Common myeloid progenitor, CD34-positive (primary cell): Measurements from ENCODE around the gene MITF.

ENCODE experiments used
- CTCF ChIA-PET: fragments of 350-600 bp; sonication (Branson Sonifier 250); formaldehyde crosslinking; loops from one replicate; lab custom pipeline; 2021; ENCODE audit warnings: antibody characterized with exemption; lab: Charles Lee
- POLR2A ChIA-PET: fragments of 350-600 bp; sonication (Branson Sonifier 250); formaldehyde crosslinking; loops from one replicate; lab custom pipeline; 2021; ENCODE audit warnings: antibody characterized with exemption; lab: Charles Lee
- DNase-seq, 3 donors: peaks; one replicate each; pipeline versions ENCODE4 v3.0.0 to v3.0.0-alpha.2; 2013
- H3K27ac ChIP-seq, 2 experiments: 1 replicate in 1 of 2; 2 replicates in 1 of 2; pipeline ENCODE4 v1.7.0; 2013; ENCODE audit warnings: inconsistent platforms in 2 of 2, low read length in 2 of 2, mild to moderate bottlenecking in 2 of 2, low read depth in 1 of 2, moderate library complexity in 1 of 2; ENCODE audit not compliant: severe bottlenecking in 2 of 2, insufficient read depth in 1 of 2, poor library complexity in 1 of 2
- H3K27me3 ChIP-seq, 5 experiments: replicated peaks in 2 of 5; 1 replicate in 3 of 5; 2 replicates in 2 of 5; pipeline versions ENCODE4 v1.6.1 to v1.7.0; 2013; ENCODE audit warnings: low read length in 4 of 5, mild to moderate bottlenecking in 2 of 5, moderate library complexity in 2 of 5, inconsistent platforms in 1 of 5; ENCODE audit not compliant: insufficient read depth in 5 of 5, control insufficient read depth in 4 of 5
- H3K36me3 ChIP-seq, 4 experiments: 1 replicate in 2 of 4; 2 replicates in 2 of 4; pipeline versions ENCODE4 v1.6.1 to v1.7.0; 2013; ENCODE audit warnings: low read length in 3 of 4, control low read depth in 1 of 4, mild to moderate bottlenecking in 1 of 4; ENCODE audit not compliant: control insufficient read depth in 4 of 4, insufficient read depth in 4 of 4
- H3K4me1 ChIP-seq, 4 experiments: 1 replicate in 3 of 4; 2 replicates in 1 of 4; pipeline versions ENCODE4 v1.6.1 to v1.7.1; 2013; ENCODE audit warnings: low read length in 3 of 4, mild to moderate bottlenecking in 3 of 4, control low read depth in 1 of 4, inconsistent platforms in 1 of 4, moderate library complexity in 1 of 4; ENCODE audit not compliant: control insufficient read depth in 4 of 4, insufficient read depth in 4 of 4; ENCODE audit errors: control extremely low read depth in 1 of 4
- H3K4me3 ChIP-seq, 7 experiments: 1 replicate in 4 of 7; 2 replicates in 3 of 7; pipeline versions ENCODE4 v1.5.1 to v1.7.0; 2013; ENCODE audit warnings: mild to moderate bottlenecking in 7 of 7, low read length in 6 of 7, moderate library complexity in 6 of 7, inconsistent platforms in 2 of 7, low read depth in 2 of 7, control low read depth in 1 of 7; ENCODE audit not compliant: insufficient read depth in 4 of 7, control insufficient read depth in 1 of 7; ENCODE audit errors: extremely low read depth in 1 of 7
- H3K9me3 ChIP-seq, 5 experiments: 1 replicate in 4 of 5; 2 replicates in 1 of 5; pipeline versions ENCODE4 v1.6.1 to v1.7.1; 2013; ENCODE audit warnings: low read length in 4 of 5, mild to moderate bottlenecking in 2 of 5, inconsistent platforms in 1 of 5, low read depth in 1 of 5, moderate library complexity in 1 of 5; ENCODE audit not compliant: control insufficient read depth in 4 of 5, insufficient read depth in 2 of 5; ENCODE audit errors: control extremely low read depth in 1 of 5
- WGBS: methylation state at CpG from one replicate; pipeline ENCODE4 v1.1.5; 2013; ENCODE audit not compliant: insufficient coverage; 5-methylcytosine and 5-hydroxymethylcytosine counted together

MITF gene

GRCh38 chr3:69831737-69832136, 92.5 kb downstream of the MITF start:
- no peaks in the 10 kb centered on the region for H3K4me1 ChIP-seq
- H3K36me3 ChIP-seq = no peaks in the 10 kb centered on the region
- H3K9me3 ChIP-seq = peaks cover 0 to 3% (median 0%) of the 10 kb centered on the region in 5 experiments
- WGBS = 67% methylated on average over 3 of the region's 5 CpGs
- H3K27me3 ChIP-seq = no peaks in the 10 kb centered on the region
- H3K4me3 ChIP-seq = no peak overlapping the region
- DNase-seq = no peak
- ChIA-PET CTCF (no interaction called here), POLR2A (no interaction called here)
- H3K27ac ChIP-seq = no peak overlapping the region

DNA sequence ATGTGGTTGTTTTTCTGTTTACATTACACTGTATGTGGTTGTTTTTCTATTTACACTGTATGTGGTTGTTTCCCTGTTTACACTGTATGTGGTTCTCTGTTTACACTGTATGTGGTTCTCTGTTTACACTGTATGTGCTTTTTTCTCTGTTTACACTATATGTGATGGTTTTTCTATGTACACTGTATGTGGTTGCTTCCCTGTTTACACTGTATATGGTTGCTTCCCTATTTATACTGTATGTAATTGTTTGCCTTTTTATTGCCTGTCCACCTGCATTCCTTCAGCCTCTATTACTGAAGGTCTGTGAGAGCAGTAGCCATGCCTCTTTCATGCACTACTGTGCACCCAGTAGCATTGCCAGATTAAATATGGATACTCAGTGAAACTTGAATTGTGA, 94.3 kb downstream of the MITF start:
- no peak for DNase-seq
- no peaks in the 10 kb centered on the region for H3K36me3 ChIP-seq
- no peak overlapping the region for H3K4me3 ChIP-seq
- CTCF ChIA-PET = no interaction called here
- H3K4me1 ChIP-seq = no peaks in the 10 kb centered on the region
- peaks cover 0 to 3% (median 0%) of the 10 kb centered on the region in 5 experiments for H3K9me3 ChIP-seq
- no peaks in the 10 kb centered on the region for H3K27me3 ChIP-seq
- no peak overlapping the region for H3K27ac ChIP-seq
- POLR2A ChIA-PET = no interaction called here

DNA sequence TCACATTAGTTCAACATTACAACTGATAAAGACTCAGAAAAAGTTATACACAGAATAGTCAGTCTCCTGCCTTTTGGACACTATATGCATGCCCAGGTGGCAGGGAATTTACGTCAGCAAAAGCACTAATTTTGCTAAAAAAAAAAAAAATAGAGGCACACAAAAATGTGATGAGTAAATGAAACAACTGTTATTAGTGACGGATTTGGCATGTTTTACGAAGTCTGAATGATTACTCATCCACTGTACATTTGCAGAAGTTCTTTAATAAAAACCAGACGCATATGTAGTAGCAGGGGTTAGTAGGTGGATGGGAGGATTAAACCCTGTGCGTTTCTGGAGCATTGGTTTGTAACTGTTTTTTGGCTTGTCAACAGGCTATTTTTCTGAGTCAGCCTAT, 99.0 kb downstream of the MITF start:
- POLR2A ChIA-PET = no interaction called here
- H3K27me3 ChIP-seq = no peaks in the 10 kb centered on the region
- no peaks in the 10 kb centered on the region for H3K4me1 ChIP-seq
- DNase-seq = no peak
- no peaks in the 10 kb centered on the region for H3K36me3 ChIP-seq
- no peak overlapping the region for H3K4me3 ChIP-seq
- H3K9me3 ChIP-seq = peaks cover 0 to 3% (median 0%) of the 10 kb centered on the region in 5 experiments
- H3K27ac ChIP-seq = no peak overlapping the region
- CTCF ChIA-PET = no interaction called here
- no CpG with 5 or more reads among the region's 5 CpGs for WGBS

DNA sequence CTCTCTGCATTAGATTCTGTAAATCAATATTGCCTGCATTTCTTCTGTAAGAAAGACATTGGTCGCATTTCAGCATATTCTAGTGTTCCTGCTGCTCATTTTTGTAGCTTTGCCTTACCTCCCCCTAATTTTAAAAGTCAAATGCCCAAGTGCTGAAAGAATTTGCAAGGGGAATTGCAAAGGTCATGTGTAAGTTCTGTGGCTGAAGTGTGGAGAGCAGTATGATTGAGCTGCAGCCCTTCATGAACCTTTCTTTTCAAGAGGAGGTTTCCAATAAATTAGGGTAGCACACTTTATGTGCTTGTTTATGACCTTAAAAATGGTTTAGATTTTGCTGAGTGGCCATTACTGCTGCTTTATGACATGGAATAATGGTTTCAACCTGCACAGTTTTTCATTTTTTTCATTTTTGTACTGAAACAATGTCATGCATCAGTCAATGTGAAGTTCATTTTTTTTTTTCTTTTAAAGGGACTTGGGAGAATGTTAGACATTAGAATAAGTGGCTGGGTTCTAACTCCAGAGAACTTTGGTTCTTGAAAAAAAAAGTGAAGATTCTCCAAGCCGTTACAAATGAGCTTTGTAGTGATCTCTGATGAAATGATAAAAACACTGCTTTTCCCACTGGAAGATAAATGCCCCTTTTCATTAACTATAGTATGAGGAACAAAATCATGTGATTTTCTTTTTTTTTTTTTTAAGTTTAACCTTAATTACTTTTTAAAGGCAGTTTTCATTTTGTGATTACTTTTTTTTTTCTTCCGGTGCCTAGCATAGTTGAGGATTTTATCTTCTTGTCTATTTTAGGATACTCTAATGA, 99.6 kb downstream of the MITF start:
- H3K27ac ChIP-seq = no peak overlapping the region
- WGBS = 83% methylated on average over 1 of the region's 3 CpGs
- POLR2A ChIA-PET = no interaction called here
- DNase-seq = no peak
- H3K36me3 ChIP-seq = no peaks in the 10 kb centered on the region
- no peaks in the 10 kb centered on the region for H3K4me1 ChIP-seq
- H3K4me3 ChIP-seq = no peak overlapping the region
- H3K27me3 ChIP-seq = no peaks in the 10 kb centered on the region
- peaks cover 0 to 3% (median 0%) of the 10 kb centered on the region in 5 experiments for H3K9me3 ChIP-seq
- CTCF ChIA-PET = interaction anchor here (0.6 kb wide), 1 partner anchor 188 kb away, joined by 3 read pairs; no protein-coding TSS in a partner anchor

GRCh38 chr3:69842351-69842750, 103.1 kb downstream of the MITF start:
- WGBS = 75% methylated on average over 4 of the region's 5 CpGs
- POLR2A ChIA-PET = no interaction called here
- H3K27me3 ChIP-seq = no peaks in the 10 kb centered on the region
- no peak for DNase-seq
- H3K4me1 ChIP-seq = no peaks in the 10 kb centered on the region
- H3K27ac ChIP-seq = no peak overlapping the region
- H3K36me3 ChIP-seq = no peaks in the 10 kb centered on the region
- H3K9me3 ChIP-seq = no peaks in the 10 kb centered on the region
- H3K4me3 ChIP-seq = no peak overlapping the region
- CTCF ChIA-PET = interaction anchor here (1.5 kb wide), 1 partner anchor 9 kb away, joined by 3 read pairs; no protein-coding TSS in a partner anchor

GRCh38 chr3:69842789-69843188, 103.5 kb downstream of the MITF start:
- H3K9me3 ChIP-seq = no peaks in the 10 kb centered on the region
- no peak overlapping the region for H3K4me3 ChIP-seq
- CTCF ChIA-PET = interaction anchor here (1.5 kb wide), 1 partner anchor 9 kb away, joined by 3 read pairs; no protein-coding TSS in a partner anchor
- no peaks in the 10 kb centered on the region for H3K36me3 ChIP-seq
- H3K27ac ChIP-seq = no peak overlapping the region
- no peak for DNase-seq
- WGBS = no CpG with 5 or more reads among the region's 3 CpGs
- H3K4me1 ChIP-seq = no peaks in the 10 kb centered on the region
- POLR2A ChIA-PET = no interaction called here
- no peaks in the 10 kb centered on the region for H3K27me3 ChIP-seq

DNA sequence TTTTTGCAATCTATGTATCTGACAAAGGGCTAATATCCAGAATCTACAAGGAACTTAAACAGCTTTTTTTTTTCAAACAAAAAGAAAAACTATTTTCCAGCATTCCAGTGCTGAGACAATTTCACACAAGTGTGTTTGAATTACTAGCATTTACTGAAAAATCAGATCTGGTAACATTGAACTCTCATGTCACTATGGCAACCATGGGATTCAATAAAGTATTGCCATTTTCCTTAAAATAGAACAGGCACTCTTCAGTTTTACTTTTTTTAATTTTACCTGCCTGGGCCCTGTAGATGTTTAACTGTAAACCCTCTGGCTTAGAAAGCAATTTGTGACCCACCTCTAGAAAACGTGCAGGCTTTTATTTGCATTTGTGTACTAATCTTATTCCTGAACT, 105.4 kb downstream of the MITF start:
- H3K36me3 ChIP-seq = no peaks in the 10 kb centered on the region
- no peak overlapping the region for H3K4me3 ChIP-seq
- no CpG with 5 or more reads among the region's 1 CpG for WGBS
- H3K27me3 ChIP-seq = no peaks in the 10 kb centered on the region
- POLR2A ChIA-PET = no interaction called here
- H3K4me1 ChIP-seq = no peaks in the 10 kb centered on the region
- H3K27ac ChIP-seq = no peak overlapping the region
- CTCF ChIA-PET = no interaction called here
- DNase-seq = no peak
- H3K9me3 ChIP-seq = no peaks in the 10 kb centered on the region
